HG02884 (cell line): ENCODE results near the gene EEPD1.
"Not testable (repeated sequence)": the region's sequence is repeated elsewhere in the genome, so short reads cannot be mapped to it uniquely, and the experiment has no call there.

Experiments
- ATAC-seq: cut with Tn5 transposase; IDR thresholded peaks from one replicate; pipeline ENCODE4 v1.9.1; 2021; ENCODE audit warnings: mild to moderate bottlenecking, moderate library complexity; ENCODE audit not compliant: unreplicated experiment

Gene EEPD1

DNA sequence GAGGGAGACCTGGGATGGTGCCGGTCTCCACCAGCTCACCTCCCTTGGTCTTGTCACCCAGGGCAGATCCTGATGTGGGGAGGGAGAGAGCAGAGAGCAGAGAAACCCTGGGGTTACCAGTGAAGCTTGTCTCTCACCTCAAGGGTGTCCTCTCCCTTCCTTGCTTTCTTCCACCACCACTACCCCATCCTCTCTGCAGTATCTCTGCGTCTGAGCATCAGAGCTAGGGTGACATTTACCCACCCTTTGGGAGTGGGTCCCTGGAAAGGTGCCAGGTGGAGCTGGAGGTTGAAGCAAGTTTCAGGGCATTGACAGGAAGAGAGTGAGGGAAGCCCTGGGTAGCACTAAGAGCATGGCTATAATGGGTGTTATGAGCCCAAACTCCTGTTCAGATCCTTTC is 161.4 kb downstream of the EEPD1 start:
- ATAC-seq = no peak

- no peak for ATAC-seq
These were observed 162.4 kb downstream of the EEPD1 start for GRCh38 chr7:36315309-36315944.

GRCh38 chr7:36316319-36316718 is 163.3 kb downstream of the EEPD1 start:
- no peak for ATAC-seq

GRCh38 chr7:36317276-36317675 is 164.2 kb downstream of the EEPD1 start:
- ATAC-seq = no peak

DNA sequence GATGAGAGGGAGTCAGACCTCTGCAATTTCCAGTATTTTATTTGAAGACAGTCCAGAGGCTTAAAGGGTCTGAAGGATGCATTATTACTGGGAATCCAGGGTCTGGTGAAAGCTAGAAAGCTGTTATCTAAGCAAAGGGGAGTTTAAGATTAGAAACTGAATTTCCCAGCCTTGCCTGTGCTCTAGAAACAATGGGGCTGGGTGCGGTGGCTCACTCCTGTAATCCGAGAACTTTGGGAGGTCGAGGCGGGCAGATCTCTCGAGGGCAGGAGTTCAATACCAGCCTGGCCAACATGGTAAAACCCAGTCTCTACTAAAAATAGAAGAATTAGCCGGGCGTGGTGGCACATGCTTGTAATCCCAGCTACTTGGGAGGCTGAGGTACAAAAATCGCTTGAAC is 165.1 kb downstream of the EEPD1 start:
- no peak for ATAC-seq

DNA sequence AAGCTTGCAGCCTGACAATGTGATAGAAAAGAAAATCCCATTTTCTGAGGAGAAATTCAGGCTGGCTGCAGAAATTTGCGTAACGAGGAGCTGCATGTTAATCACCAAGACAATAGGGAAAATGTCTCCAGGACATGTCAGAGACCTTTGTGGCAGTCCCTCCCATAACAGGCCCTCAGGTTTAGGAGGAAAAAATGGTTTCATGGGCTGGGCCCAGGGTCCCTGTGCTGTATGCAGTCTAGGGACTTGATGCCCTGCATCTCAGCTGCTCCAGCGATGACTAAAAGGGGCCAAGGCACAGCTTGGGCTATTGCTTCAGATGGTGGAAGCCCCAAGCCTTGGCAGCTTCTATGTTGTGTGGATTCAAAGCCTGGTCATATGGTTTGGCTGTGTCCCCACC is 168.2 kb downstream of the EEPD1 start:
- ATAC-seq = not testable (repeated sequence)

- no peak for ATAC-seq
These were observed 183.3 kb downstream of the EEPD1 start for GRCh38 chr7:36336390-36336789.

DNA sequence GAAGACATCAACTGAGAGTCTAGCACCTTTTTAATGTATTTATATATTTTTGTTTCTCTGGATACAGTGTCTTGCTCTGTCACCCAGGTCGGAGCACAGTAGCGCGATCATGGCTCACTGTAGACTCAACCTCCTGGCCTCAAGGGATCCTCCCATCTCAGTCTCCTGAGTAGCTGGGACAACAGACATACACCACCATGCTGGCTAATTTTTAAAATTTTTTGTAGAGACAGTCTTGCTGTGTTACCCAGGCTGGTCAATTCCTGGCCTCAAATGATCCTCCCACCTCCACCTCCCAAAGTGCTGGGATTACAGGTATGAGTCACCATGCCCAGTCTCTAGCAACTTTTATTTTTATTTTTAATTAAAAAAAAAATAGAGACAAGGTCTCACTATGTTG is 185.2 kb downstream of the EEPD1 start:
- ATAC-seq = no peak

GRCh38 chr7:36343548-36343947 is 190.5 kb downstream of the EEPD1 start:
- ATAC-seq = no peak

DNA sequence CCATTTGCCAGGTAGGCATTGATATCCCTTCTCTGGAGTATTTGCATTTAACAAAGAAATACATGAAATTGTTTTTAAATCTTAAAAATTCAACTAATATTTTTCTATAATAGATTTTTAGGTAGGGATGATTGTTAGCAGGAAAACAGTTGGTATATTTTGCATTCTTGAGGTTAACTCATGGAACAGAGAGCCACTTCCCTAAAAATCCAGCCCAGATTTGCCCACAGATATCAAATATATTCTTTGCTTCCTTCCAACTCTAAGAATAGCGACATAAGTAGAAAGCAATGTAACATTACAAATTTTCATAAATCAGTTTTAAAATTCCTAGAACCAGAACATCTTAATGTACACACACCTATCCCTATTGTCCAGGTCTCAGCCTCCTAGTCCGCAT is 191.6 kb downstream of the EEPD1 start:
- no peak for ATAC-seq

DNA sequence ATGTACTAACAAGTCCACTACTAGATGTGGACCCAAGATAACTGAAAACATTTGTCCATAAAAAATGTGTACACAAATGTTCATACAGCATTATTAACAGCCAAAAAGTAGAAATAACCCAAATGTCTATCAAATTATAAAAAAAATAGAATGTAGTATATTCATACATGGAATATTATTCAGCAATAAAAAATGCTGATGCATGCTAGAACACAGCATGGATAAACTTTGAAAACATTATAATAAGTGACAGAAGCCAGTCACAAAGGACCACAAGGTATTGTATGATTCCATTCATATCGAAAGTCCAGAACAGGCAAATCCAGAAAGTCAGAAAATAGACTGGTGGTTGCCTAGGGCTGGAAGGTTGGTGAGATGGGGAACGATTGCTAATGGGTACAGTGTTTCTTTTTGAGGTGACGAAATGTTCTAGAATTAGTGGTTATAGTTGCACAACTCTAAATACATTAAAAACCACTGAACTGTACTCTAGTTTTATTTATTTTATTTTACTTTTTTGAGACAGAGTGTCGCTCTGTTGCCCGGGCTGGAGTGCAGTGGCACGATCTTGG is 193.3 kb downstream of the EEPD1 start:
- no peak for ATAC-seq

DNA sequence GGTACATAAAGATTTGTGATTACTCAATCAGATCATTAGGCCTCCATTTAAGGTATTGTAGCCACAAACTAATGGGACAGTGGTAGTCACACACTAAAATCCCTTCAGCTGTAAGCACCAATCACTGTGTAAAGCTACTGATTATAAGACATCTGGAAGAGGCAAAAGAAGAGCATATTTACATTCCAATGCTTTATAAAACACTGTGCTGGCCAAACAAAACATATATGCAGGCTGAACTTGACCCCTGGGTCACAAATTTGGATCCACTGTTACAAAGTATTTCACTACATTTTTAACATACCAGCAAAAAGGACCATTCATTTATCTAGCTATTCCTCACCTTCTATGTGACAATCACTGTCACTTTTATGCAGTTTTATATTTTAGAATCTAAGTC is 195.2 kb downstream of the EEPD1 start:
- no peak for ATAC-seq

DNA sequence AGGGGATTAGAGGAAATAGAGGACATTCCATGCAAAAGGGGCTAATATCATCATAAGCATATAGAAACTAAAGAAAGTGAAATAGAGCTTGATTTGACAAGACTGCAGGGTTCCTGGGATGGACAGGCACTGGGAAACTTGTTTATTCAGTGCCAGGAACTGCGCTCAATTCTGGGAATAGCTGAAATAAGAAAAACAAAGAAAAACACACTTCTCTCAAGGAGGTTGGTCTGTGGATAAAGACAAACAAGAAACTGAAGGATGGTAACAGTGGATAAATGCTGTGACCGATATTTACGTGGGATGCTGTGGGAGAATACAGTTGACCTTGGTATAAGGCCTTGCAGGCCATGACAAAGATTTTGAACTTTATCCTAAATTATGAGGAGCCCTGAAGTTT is 195.7 kb downstream of the EEPD1 start:
- no peak for ATAC-seq

DNA sequence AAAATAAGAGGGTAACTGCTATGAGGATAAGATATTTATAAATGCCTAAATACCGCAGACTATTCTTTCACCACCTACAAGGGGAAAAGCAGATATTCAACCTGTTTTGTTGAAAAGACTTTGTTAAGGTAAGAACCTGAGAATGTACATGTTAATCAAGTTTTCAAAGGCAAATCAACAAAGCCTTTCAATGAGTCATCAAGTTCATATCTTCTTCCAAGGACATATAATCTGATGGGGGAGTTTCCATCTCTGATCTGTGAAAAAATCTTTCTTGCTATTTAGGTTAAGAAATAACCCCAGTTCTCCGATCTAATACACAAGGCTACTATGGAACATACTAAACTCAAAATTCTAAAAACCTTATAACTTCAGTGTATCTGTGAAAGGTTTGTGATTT is 196.6 kb downstream of the EEPD1 start:
- no peak for ATAC-seq
